Rectal smooth muscle tissue (tissue), 1 donor: ENCODE measurements around the gene TTLL8.
"Not testable (repeated sequence)": the region's sequence is repeated elsewhere in the genome, so short reads cannot be mapped to it uniquely, and the experiment has no call there.

Source experiments
- H3K27ac ChIP-seq: one replicate; pipeline ENCODE4 v1.7.0; 2013; ENCODE audit warnings: low read depth, low read length, inconsistent platforms
- H3K27me3 ChIP-seq: one replicate; pipeline ENCODE4 v1.7.0; 2013; ENCODE audit warnings: low read length; ENCODE audit not compliant: control insufficient read depth, insufficient read depth
- H3K36me3 ChIP-seq: one replicate; pipeline ENCODE4 v1.7.0; 2013; ENCODE audit warnings: low read length; ENCODE audit not compliant: control insufficient read depth, insufficient read depth
- H3K4me1 ChIP-seq: one replicate; pipeline ENCODE4 v1.7.0; 2013; ENCODE audit warnings: low read length; ENCODE audit not compliant: control insufficient read depth, insufficient read depth
- H3K4me3 ChIP-seq: one replicate; pipeline ENCODE4 v1.7.0; 2013; ENCODE audit warnings: low read length
- H3K9ac ChIP-seq: one replicate; pipeline ENCODE4 v1.7.0; 2013; ENCODE audit warnings: low read length

Gene TTLL8

GRCh38 chr22:49981799-49982198 is 76.3 kb downstream of the TTLL8 start:
- H3K4me3 ChIP-seq, H3K27ac ChIP-seq, H3K36me3 ChIP-seq, H3K4me1 ChIP-seq, H3K27me3 ChIP-seq, H3K9ac ChIP-seq: not testable (repeated sequence)

- Histone ChIP-seq H3K9ac (no peak overlapping the region), H3K27ac (no peak overlapping the region), H3K27me3 (peaks cover 9% of the 10 kb centered on the region), H3K36me3 (no peaks in the 10 kb centered on the region), H3K4me3 (no peak overlapping the region), H3K4me1 (no peaks in the 10 kb centered on the region)
These were observed 78.4 kb downstream of the TTLL8 start for GRCh38 chr22:49979587-49980264.

DNA sequence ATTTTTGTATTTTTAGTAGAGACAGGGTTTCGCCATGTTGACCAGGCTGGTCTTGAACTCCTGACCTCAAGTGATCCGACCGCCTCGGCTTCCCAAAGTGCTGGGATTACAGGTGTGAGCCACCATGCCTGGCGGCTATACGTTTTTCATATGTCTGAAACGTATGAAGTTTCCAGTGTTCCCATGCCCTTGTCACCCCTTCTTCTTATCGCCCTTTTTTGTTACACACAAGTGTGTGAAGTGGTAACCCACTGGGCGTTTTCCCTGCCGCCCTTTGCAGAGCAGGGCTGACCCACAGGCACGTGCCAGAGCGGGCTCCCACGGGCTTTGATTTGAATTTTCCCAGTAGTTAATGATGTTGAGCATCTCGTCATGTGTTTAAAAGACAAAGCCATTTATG is 80.5 kb downstream of the TTLL8 start:
- Histone ChIP-seq H3K36me3 (no peaks in the 10 kb centered on the region), H3K9ac (no peak overlapping the region), H3K27ac (no peak overlapping the region), H3K4me3 (no peak overlapping the region), H3K27me3 (peaks cover under 1% of the 10 kb centered on the region), H3K4me1 (no peaks in the 10 kb centered on the region)

DNA sequence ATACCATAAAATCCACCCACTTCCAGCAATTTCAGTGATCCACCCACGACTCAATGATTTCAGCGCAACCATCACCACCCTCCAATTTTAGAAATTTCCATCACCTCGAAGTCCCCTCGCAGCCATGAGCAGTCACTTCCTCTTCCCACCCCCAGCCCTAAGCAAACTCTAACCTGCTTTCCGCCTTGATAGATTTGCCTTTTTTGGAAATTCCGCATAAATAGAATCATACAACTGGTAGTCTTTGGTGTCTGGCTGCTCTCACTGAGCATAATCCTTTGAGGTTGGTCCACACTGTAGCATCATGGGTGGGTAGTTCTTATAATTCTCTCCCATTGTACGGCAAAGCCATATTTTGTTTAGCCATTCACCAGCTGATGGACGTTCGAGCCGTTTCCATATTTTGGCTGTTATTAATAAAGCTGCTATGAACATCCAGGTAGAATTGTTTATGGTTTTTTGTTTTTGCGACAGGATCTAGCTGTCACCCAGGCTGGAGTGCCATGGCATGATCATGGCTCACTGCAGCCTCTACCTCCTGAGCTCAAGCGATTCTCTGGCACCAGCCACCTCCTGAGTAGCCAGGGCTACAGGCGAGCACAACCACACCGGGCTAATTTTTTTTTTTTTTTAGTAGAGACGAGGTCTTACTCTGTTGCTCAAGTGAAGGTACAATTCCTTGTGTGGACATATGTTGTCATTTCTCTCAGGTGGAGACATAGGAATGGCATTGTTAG is 81.5 kb downstream of the TTLL8 start:
- H3K36me3 ChIP-seq: no peaks in the 10 kb centered on the region
- H3K4me1 ChIP-seq: peaks cover 3% of the 10 kb centered on the region
- H3K4me3 ChIP-seq: no peak overlapping the region
- no peak overlapping the region for H3K9ac ChIP-seq
- no peaks in the 10 kb centered on the region for H3K27me3 ChIP-seq
- no peak overlapping the region for H3K27ac ChIP-seq

GRCh38 chr22:49975543-49976389 is 82.3 kb downstream of the TTLL8 start:
- Histone ChIP-seq H3K4me1 (peaks cover 3% of the 10 kb centered on the region), H3K27me3 (no peaks in the 10 kb centered on the region), H3K27ac (no peak overlapping the region), H3K9ac (no peak overlapping the region), H3K36me3 (no peaks in the 10 kb centered on the region), H3K4me3 (peak overlapping the region; percentile 4)

DNA sequence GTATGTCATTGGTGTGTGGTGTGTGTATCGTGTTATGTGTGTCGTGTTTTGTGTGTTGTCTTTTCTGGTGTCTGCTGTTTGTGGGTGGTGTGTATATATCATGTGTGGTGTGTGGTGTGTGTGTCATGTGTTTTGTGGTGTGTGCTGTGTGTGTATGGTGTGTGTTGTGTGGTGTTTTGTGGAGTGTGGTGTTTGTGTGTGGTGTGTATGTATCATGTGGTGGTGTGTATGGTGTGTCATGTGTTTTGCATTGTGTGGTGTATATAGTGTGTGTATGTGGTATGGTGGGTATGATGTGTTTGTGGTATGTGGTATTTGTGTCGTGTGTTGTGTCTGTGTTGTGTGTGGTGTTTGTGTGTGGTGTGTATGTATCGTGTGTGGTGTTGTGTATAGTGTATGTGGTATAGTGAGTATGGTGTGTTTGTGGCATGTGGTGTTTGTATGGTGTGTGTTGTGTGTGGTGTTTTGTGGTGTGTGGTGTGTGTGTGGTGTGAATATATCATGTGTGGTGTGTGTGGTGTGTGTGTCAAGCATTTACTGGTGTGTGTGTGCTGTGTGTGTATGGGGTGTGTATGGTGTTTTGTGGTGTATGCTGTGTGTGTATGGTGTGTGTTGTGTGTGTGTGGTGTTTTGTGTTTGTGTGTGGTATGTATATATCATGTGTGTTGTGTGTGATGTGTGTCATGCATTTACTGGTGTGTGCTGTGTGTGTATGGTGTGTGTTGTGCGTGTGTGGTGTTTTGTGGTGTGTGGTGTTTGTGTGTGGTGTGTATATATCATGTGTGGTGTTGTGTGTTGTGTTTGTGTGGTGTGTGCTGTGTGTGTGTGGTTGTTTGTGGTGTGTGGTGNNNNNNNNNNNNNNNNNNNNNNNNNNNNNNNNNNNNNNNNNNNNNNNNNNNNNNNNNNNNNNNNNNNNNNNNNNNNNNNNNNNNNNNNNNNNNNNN is 84.8 kb downstream of the TTLL8 start:
- Histone ChIP-seq H3K27ac (no peak overlapping the region), H3K9ac (no peak overlapping the region), H3K4me3 (no peak overlapping the region), H3K36me3 (no peaks in the 10 kb centered on the region), H3K27me3 (no peaks in the 10 kb centered on the region), H3K4me1 (peaks cover 3% of the 10 kb centered on the region)

DNA sequence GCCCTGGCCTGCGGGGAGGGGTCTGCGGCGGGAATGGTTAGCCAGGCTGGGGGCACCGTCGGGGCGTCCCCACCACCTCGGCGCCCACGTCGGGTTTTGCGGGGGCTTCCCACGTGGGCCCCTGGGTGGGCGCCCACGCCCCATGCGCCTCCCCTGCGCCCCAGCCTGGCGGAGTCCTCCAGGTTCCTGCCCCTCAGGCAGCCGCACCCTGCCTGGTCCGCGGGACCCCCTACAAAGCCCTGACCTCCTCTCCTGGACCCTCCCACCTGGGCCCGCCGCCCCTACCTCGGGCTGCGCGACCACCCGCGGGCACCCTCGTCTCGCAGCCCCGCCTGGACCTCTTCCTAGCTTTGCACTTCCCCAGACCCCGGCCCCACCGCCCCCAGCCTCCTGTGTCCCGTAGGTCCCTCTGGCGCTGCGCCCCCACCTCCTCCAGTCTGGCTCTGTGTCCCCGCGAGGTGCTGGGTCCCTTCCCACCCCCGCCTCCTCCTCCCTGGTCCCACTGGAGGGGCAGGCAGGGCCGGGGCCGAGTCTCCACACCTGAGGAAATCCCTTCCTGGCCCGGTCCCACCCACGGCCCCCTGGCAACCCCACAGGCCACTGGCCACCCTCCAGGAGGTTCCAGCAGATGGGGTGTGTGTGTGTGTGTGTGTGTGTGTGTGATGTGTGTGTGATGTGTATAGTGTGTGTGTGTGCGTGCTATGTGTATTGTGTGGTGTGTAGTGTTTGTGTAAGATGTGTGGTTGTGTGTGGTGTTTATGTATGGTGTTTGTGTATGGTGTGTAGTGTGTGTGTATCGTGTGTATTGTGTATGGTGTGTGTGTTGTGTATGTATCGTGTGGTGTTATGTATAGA is 85.7 kb downstream of the TTLL8 start:
- H3K4me3 ChIP-seq: no peak overlapping the region
- no peaks in the 10 kb centered on the region for H3K36me3 ChIP-seq
- no peak overlapping the region for H3K27ac ChIP-seq
- peaks cover 8% of the 10 kb centered on the region for H3K4me1 ChIP-seq
- H3K9ac ChIP-seq: no peak overlapping the region
- H3K27me3 ChIP-seq: no peaks in the 10 kb centered on the region

GRCh38 chr22:49971232-49972162 is 86.6 kb downstream of the TTLL8 start:
- Histone ChIP-seq H3K4me3 (peak overlapping the region; percentile 62), H3K4me1 (peaks cover 12% of the 10 kb centered on the region)

GRCh38 chr22:49970528-49971231 is 87.4 kb downstream of the TTLL8 start:
- Histone ChIP-seq H3K9ac (no peak overlapping the region), H3K27me3 (no peaks in the 10 kb centered on the region), H3K27ac (peak overlapping the region; percentile 72), H3K4me3 (peak overlapping the region; percentile 62), H3K36me3 (no peaks in the 10 kb centered on the region), H3K4me1 (peaks cover 12% of the 10 kb centered on the region)

More at GRCh38 chr22:49971232-49972162, 86.6 kb downstream of the TTLL8 start:
- H3K36me3 ChIP-seq: no peaks in the 10 kb centered on the region
- H3K27ac ChIP-seq: peak overlapping the region; percentile 72
- no peak overlapping the region for H3K9ac ChIP-seq
- H3K27me3 ChIP-seq: no peaks in the 10 kb centered on the region
